Measurements from ENCODE around the gene TEX22.
"Not testable (repeated sequence)": the region's sequence is repeated elsewhere in the genome, so short reads cannot be mapped to it uniquely, and the experiment has no call there.

Gene TEX22, protein sequence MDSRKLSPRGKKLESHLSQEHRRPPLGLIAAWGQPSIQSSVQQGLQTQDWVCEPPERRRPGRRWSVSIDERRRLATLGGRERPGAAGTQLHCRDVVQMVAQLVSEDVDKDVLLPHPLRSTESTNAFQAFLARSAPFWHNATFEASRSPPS

DNA sequence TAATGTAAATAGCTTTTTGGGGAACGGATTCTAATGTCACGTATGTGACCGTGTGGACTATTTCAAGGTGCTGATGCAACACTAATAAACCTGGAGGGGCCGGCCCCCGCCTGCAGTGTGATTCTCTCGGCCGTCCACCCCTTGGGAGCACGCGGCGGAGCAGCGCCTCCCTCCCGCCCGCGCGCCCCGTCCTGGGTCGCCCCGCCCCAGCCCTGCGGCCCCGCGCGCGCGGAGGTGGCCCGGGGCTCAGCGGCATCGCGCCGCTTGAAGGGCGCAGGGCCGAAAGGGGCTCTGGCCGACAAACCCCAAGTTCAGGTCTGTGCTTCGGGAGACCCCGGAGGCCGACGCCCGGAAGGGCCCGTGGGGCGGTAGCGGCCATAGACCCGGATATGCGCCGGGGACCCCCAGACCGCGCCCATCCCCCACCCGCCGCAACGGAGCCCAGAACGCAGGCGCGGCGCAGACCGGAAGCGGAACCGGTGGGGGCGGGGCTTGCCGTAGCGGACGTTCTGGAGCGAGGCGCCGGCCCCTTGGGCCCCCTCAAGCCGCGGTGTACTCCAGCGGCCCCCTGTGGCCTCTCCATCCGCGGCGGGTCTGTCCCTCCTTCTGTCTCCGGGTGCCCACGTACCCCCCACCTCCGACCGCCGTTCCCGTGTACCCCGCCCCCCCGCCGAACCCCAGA is at the start of gene TEX22:
TSS of gene TEX22 (plus strand) at position 495 of the 682 bp plus-strand sequence. CDS start 803 bp downstream, outside the sequence.
- peak; percentile 94 for DNase-seq

DNA sequence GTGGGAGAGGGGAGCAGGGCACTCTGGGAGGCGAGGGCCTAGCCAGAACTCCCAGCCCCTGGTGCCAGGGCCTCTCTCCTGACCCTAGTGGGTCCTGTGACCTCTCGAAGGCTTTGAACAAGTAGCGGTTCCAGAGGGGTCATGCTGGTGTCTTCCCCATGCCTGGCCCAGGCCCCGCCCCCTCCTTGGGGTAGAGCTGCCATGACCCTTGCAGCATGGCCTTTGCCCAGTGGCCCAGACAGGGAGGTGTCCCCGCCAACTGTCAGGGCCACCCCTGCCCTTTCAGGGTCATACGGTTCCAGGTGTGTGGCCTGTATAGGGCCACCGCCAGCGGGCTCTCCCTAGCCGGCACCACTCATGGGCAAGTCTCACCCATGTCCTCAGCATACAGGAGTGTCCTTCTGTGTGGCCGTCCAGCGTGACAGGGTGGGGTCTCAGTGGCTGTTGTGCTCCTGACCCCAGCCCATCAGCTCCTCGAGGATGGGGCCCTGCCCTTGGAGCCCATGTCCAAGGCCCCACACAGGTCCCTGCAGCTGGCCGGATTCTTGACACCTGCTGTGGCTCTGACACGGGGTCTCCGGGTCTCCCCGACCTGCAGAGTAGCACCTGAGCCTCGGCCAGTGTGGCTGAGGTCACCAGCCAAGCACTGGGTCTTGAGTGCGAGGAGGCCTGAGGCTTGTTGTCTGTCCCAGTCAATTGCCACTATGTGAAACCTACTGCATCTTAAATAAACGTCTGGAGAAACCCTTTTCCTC is 49.2 kb upstream of the TEX22 start:
- no peak for DNase-seq

DNA sequence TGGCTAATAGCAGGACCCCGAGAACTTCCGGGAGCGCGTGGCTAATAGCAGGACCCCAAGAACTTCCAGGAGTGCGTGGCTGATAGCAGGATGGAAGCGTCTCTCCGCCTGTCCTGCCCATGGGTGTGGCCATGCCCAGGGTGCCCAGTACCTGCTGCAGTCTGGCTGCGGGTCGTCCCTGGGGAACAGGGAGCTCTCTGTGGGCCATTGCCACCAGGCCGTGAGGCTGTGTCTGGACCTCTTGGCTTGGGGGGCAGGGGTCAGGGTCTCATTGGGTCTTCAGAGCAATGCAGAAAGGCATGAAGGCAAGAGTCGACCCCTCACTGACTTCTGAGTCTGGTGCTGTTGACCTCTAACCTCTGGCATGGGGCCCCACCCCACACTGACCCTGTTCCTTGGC is 48.3 kb upstream of the TEX22 start:
- DNase-seq, result no peak

DNA sequence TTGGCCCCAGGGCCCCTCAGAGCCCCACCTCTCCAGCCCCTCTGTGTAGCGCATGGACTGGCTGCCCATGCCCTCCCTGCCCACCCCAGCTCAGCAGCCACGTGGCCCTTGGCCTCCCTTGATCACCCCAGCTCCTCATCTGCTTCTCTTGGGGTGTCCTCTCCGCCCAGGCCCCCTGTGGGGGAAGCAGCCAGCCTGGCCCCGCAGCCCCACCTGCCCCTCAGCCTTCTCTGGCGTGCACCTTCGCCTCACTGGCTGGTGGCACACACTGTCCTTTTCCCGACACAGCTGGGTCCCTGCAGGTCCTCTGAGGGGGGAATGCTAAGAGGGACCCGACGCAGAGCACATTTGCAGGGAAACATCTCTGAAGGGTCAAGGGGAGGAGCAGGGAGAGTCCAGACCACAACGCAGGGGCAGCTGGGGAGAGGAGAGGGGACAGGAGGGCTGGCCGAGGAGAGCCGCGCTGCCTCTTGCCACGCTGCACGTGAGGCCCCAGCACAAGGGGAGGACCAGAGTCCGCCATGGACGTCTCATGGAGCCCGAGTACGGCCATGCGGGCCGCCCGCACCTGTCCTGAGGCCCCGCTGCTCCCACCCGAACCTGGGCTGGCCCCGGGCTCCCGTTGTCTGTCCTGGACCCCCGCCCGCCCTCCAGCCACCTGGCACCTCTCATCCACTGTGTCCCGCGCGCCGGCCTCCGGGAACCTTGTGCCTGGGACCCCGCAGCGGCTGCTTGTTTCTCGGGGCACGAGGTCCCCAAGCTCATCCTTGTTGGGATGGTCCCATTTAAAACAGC is 47.7 kb upstream of the TEX22 start:
- DNase-seq, result no peak

GRCh38 chr14:105351410-105351809 is 46.9 kb upstream of the TEX22 start:
- no peak for DNase-seq

- peak; percentile 89 for DNase-seq
Observed at GRCh38 chr14:105351920-105352851, 46.2 kb upstream of the TEX22 start.

GRCh38 chr14:105353136-105353535 is 45.2 kb upstream of the TEX22 start:
- DNase-seq, result no peak

- DNase-seq, result no peak
Observed at GRCh38 chr14:105354541-105354940, 43.8 kb upstream of the TEX22 start.

- no peak for DNase-seq
Observed at GRCh38 chr14:105355049-105355575, 43.2 kb upstream of the TEX22 start.

DNA sequence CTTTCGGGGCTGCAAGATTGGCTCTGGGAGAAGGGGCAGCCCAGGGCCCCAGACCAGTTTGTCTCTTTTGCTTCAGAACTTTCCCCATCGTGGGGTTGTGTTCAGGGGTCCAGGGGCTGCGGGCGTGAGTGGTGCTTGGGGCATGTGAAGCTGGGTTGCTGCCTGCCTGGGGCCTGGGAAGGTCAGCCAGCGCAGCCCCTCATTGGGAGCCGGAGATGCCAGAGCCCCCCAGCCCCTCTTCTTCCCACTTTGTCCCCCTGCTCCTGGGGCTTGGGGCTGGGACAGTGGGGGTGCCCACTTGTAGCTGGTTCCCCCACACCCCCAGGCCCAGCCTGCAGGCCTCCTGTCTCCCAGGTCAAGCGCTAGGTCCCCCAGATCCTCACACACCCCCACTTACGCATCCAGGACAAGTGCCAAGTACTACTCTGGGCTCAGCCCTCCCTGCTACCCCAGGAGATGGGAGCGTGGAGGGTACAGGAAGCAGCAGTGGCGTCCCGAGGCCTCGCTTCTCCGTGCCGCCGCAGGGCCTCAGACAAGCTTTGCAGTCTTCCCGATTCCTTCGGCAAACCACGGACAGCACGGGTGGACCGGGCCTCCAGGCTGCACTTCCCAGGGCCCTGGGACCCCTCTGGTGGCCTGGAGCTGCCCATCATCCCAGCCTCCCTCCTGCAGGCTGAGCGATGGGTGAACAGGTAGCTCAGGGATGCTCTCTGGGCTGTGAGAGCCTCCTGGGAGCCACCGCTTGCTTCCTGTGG is 42.3 kb upstream of the TEX22 start:
- no peak for DNase-seq

- no peak for DNase-seq
Observed at GRCh38 chr14:105356927-105357326, 41.4 kb upstream of the TEX22 start.

GRCh38 chr14:105357626-105358025 is 40.7 kb upstream of the TEX22 start:
- no peak for DNase-seq

- no peak for DNase-seq
Observed at GRCh38 chr14:105358140-105358846, 40.0 kb upstream of the TEX22 start.

DNA sequence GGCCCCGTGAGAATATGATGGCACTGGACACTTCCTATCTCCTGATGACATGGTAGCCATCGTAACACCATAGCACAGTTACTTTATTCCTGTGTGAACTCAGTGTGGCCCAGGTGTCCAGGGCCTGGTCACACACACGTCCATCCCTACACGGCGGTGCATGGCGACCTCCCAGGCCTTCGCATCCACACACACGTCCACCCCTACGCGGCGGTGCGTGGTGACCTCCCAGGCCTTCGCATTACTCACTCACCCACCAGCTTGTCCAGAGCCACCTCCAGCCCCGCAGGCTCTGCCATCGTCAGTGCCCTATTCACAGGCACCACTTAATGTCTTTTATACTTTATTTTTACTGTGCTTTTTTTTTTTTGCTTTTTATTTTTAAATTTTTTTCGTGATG is 39.4 kb upstream of the TEX22 start:
- no peak for DNase-seq

- not testable (repeated sequence) for DNase-seq
Observed at GRCh38 chr14:105361412-105361811, 36.9 kb upstream of the TEX22 start.

- DNase-seq, result no peak
Observed at GRCh38 chr14:105363847-105364708, 34.3 kb upstream of the TEX22 start.

DNA sequence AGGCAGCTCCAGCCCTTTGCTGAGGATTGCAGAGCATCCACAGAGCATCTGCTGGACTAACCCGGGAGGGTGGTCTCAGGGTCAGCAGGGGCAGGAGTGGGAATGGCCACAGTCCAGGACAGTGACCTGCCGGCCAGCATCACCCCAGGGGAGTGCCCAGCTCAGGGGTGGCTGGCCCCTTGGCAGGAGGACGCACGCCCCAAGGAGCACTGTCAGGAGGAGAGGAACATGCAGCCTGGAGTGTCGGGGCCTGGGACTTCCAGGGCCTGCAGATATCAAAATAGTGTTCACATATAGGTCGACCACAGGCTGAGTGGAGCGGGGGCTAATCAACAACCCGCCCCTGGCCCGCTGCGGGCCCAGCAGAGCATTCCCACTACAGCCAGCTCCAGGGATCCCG is 33.2 kb upstream of the TEX22 start:
- no peak for DNase-seq

- no peak for DNase-seq
Observed at GRCh38 chr14:105365681-105366080, 32.7 kb upstream of the TEX22 start.

GRCh38 chr14:105366386-105367074 is 31.8 kb upstream of the TEX22 start:
- no peak for DNase-seq
